ENCODE measurements around the gene MBOAT2. TPM values are rescaled to one million over a fixed set of nuclear protein-coding genes. Genes with fewer than 3 reads are reported as not detected.

MBOAT2 gene
- polyA plus RNA-seq, 1 donor from 2014 or later: 205 TPM

DNA sequence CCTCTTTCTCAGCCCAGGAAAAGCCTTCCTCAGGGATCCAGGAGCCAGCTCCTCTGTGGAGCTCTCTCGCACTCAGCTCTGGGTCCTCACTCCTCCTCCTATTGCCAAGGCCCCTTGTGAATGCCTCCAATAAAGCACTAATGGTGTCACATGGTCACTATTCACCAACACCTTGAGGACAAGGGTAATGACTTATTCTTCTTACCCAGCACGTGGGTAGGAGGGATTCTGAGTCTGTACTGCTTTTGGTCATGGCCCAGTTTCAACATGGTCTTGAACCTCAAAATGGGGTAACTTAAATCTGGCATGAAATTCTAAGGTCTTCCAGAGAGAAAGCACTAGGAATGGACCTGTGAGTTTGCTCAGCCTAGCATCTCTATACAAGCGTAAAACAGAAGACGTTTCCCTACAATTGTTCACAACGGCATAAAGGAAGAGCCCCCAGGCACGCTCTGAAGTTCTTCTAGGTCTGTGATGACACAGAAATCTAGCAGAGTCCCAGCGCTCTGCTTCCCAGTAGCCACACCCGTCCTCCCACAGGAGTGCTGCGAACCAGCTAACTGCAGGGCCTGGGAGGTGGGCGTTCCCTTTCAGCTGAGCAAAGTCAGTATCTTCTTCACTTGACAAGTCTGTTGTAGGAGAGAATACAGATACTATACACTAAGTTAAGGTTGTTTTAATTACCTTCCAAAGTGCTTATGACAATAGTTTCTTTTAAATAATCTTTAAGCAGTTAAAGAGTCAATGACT is 151.5 kb downstream of the MBOAT2 start:
- no peaks in the 10 kb centered on the region for H3K9me2 ChIP-seq (ENCODE audit: insufficient read depth, low read length)
- no peaks in the 10 kb centered on the region for H3K27me3 ChIP-seq (ENCODE audit: insufficient read depth, low read depth, low read length)
- H3F3A ChIP-seq (ENCODE audit: insufficient read depth, low read length, poor library complexity, severe bottlenecking): no peaks in the 10 kb centered on the region
- no peaks in the 10 kb centered on the region for H4K20me1 ChIP-seq (ENCODE audit: insufficient read depth)
- H3K79me2 ChIP-seq (replicated peaks; ENCODE audit: insufficient read depth, low read length): no peaks in the 10 kb centered on the region
- no peak overlapping the region for H3K4me3 ChIP-seq (ENCODE audit: low read length)
- no peak overlapping the region for H3K4me2 ChIP-seq (ENCODE audit: low read length)
- H3K27ac ChIP-seq (ENCODE audit: low read length): no peak overlapping the region
- no peak for TF ChIP-seq POLR2AphosphoS5 (IDR thresholded peaks at IDR 0.05)
- TF ChIP-seq, protein P1, sequence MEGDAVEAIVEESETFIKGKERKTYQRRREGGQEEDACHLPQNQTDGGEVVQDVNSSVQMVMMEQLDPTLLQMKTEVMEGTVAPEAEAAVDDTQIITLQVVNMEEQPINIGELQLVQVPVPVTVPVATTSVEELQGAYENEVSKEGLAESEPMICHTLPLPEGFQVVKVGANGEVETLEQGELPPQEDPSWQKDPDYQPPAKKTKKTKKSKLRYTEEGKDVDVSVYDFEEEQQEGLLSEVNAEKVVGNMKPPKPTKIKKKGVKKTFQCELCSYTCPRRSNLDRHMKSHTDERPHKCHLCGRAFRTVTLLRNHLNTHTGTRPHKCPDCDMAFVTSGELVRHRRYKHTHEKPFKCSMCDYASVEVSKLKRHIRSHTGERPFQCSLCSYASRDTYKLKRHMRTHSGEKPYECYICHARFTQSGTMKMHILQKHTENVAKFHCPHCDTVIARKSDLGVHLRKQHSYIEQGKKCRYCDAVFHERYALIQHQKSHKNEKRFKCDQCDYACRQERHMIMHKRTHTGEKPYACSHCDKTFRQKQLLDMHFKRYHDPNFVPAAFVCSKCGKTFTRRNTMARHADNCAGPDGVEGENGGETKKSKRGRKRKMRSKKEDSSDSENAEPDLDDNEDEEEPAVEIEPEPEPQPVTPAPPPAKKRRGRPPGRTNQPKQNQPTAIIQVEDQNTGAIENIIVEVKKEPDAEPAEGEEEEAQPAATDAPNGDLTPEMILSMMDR (IDR thresholded peaks at IDR 0.05; ENCODE audit: poor library complexity, severe bottlenecking): no peak
- TF ChIP-seq EP300 (conservative IDR thresholded peaks at IDR 0.05; ENCODE audit: poor library complexity, severe bottlenecking): no peak
- no peak for TF ChIP-seq TAF1 (IDR thresholded peaks at IDR 0.05; ENCODE audit: low read depth)
- no peak for TF ChIP-seq RAD21 (conservative IDR thresholded peaks at IDR 0.05)
- TF ChIP-seq, protein P2, sequence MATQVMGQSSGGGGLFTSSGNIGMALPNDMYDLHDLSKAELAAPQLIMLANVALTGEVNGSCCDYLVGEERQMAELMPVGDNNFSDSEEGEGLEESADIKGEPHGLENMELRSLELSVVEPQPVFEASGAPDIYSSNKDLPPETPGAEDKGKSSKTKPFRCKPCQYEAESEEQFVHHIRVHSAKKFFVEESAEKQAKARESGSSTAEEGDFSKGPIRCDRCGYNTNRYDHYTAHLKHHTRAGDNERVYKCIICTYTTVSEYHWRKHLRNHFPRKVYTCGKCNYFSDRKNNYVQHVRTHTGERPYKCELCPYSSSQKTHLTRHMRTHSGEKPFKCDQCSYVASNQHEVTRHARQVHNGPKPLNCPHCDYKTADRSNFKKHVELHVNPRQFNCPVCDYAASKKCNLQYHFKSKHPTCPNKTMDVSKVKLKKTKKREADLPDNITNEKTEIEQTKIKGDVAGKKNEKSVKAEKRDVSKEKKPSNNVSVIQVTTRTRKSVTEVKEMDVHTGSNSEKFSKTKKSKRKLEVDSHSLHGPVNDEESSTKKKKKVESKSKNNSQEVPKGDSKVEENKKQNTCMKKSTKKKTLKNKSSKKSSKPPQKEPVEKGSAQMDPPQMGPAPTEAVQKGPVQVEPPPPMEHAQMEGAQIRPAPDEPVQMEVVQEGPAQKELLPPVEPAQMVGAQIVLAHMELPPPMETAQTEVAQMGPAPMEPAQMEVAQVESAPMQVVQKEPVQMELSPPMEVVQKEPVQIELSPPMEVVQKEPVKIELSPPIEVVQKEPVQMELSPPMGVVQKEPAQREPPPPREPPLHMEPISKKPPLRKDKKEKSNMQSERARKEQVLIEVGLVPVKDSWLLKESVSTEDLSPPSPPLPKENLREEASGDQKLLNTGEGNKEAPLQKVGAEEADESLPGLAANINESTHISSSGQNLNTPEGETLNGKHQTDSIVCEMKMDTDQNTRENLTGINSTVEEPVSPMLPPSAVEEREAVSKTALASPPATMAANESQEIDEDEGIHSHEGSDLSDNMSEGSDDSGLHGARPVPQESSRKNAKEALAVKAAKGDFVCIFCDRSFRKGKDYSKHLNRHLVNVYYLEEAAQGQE (IDR thresholded peaks at IDR 0.05; ENCODE audit: borderline replicate concordance): no peak
- no peak for TF ChIP-seq SMC3 (conservative IDR thresholded peaks at IDR 0.05; ENCODE audit: poor library complexity)
- no peak for TF ChIP-seq MXI1 (conservative IDR thresholded peaks at IDR 0.05; ENCODE audit: poor library complexity, severe bottlenecking)
- TF ChIP-seq EZH2 (IDR thresholded peaks at IDR 0.05; ENCODE audit: borderline replicate concordance, insufficient read depth, low read length, poor library complexity, severe bottlenecking): no peak
- H2AFZ ChIP-seq (ENCODE audit: low read depth, low read length): no peak overlapping the region
- H3K36me3 ChIP-seq (ENCODE audit: insufficient read depth, low read length): no peaks in the 10 kb centered on the region
- no peak overlapping the region for H3K9ac ChIP-seq (ENCODE audit: low read length)
- no peaks in the 10 kb centered on the region for H3K9me3 ChIP-seq (ENCODE audit: low read length)

DNA sequence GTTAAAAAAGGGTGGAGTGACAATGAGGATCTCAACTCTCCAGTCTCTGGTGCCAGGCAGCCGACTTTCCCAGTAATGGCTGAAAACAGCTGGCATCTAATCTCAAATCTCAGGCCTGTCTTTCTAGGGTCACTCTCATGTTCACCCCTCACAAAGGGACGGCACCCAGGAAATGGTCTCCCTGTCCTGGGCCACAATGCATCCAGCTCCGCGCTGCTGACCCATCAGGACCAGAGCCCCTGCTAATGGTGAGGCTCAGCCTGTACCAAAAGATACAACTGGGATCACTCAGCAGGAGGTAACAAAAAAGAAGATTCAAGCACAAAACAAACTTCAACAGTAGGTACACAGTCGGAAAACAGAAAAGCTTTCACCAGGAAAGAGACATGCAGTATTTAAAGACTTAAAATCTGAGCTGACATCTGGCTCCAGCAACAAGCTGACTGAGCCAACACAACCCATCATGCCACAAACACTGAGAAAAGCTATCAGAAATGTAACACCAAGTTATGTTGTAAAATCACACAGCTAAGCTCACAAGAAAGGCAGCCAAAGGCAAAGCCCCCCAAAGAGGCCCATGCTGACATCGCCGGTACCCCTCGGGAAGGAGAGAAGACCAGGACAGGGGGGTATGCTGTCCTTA is 152.5 kb downstream of the MBOAT2 start:
- Histone ChIP-seq H4K20me1 (ENCODE audit: insufficient read depth) (no peaks in the 10 kb centered on the region), H3K27me3 (ENCODE audit: insufficient read depth, low read depth, low read length) (no peaks in the 10 kb centered on the region), H2AFZ (ENCODE audit: low read depth, low read length) (no peak overlapping the region), H3K27ac (ENCODE audit: low read length) (no peak overlapping the region), H3K36me3 (ENCODE audit: insufficient read depth, low read length) (no peaks in the 10 kb centered on the region), H3K9me2 (ENCODE audit: insufficient read depth, low read length) (no peaks in the 10 kb centered on the region), H3K4me3 (ENCODE audit: low read length) (no peak overlapping the region), H3K4me2 (ENCODE audit: low read length) (no peak overlapping the region), H3K79me2 (replicated peaks; ENCODE audit: insufficient read depth, low read length) (no peaks in the 10 kb centered on the region), H3F3A (ENCODE audit: insufficient read depth, low read length, poor library complexity, severe bottlenecking) (no peaks in the 10 kb centered on the region), H3K9me3 (ENCODE audit: low read length) (no peaks in the 10 kb centered on the region), H3K9ac (ENCODE audit: low read length) (no peak overlapping the region)
- TF ChIP-seq MXI1 (conservative IDR thresholded peaks at IDR 0.05; ENCODE audit: poor library complexity, severe bottlenecking): no peak
